Measurements from ENCODE around the gene FBXW7.

DNA sequence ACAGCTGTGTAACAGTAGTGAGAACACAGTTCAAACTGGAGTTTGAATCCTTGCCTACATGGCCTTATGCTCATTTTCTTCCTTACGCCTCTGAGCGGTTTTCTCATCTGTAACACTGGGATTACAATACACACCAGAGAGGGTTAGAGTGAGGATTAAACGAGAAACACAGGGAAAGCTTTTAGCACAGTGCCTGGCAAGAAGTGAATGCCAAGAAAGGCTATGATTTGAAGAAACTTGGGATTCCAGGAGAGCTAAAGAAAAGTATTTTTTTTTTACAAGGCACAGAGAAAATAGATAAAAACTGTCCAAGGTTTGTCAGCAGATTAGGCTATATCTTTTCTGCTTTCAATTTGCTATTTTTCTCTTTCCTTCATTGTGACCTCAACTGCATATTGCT lies 246.4 kb downstream of the FBXW7 start:
- no peak for TF ChIP-seq SIN3A (IDR thresholded peaks at IDR 0.05; ENCODE audit: borderline replicate concordance, insufficient read depth, low read length)
- TF ChIP-seq POLR2AphosphoS5 (IDR thresholded peaks at IDR 0.05; ENCODE audit: low read depth, low read length), result no peak

Data from PFSK-1 (cell line).